ENCODE results near the gene METTL23. TPM values are rescaled to one million over a fixed set of nuclear protein-coding genes. Genes with fewer than 3 reads are reported as not detected.

The METTL23 gene
- total RNA-seq = 17.5 TPM

GRCh38 chr17:76726776-76727718, at the start of gene METTL23:
Gene METTL23, plus strand, starts transcription at chr17:76726839. Its CDS starts 2,872 bp downstream, at chr17:76729711.
- ATAC-seq = peak; percentile 71
- DNase-seq (ENCODE audit: low spot score) = peak; percentile 87

DNA sequence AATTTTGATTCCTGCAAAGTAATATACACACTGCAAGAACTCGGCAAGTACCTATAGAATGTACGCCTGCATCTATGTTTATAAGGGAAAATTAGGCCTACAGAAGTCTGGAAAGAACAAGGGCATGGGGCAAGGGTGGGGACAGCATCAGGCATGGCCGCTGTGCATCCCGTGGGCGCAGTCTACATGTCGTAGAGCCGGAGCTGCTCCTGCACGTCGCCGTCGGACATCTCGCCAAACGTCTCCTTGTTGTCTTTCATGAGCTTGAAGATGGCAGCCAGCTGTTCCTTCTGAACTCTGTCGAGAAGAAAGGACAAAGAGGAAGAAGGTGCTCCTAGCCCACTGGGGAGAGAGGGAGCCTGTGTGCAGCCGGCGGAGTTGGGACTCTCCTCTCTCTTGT, 49.2 kb upstream of the METTL23 start:
- DNase-seq (ENCODE audit: low spot score) (no peak), ATAC-seq (no peak)

DNA sequence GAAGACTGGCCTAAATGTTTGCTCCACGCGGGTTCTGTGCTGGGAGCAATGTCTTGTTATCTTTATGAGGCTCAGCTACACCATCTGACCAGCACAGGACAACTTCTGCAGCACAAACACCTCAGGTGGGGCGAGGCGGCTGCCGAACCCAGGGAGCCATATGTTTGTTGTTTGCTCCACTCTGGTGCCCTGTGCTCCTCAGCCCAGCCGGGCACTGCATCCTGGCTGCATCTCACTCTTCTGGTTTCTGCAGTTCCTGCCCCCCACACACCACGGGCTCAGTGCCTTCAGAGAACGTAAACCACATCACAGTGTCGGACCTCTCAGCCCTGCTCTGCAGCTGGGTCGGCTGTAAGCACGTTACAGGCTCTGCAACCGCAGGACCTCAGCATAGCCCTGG, 48.3 kb upstream of the METTL23 start:
- ATAC-seq (no peak), DNase-seq (ENCODE audit: low spot score) (no peak)

GRCh38 chr17:76679239-76679638, 47.4 kb upstream of the METTL23 start:
- no peak for ATAC-seq

GRCh38 chr17:76681222-76682137, 45.2 kb upstream of the METTL23 start:
- ATAC-seq = peak; percentile 78

More at GRCh38 chr17:76679239-76679638, 47.4 kb upstream of the METTL23 start:
- DNase-seq (ENCODE audit: low spot score) = no peak

DNA sequence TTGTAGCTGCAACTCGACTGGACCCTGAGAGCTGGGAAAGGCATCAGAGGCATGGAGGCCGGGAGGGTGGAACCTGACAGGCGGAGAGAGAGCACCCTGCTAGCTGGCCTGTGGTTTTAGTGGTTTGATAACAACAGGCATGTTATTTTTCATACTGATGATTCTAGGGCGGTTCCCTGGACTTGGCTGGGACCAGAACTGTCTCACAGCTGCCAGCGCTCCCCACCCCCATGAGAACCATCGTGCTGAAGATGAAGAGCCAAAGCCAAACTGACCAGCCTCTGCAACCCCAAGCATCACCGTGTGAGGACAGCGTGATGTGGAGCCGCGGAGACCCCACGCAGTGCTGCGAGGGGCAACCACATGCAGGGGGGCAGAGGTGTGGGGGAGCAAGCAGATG, 44.3 kb upstream of the METTL23 start:
- DNase-seq (ENCODE audit: low spot score) (no peak), ATAC-seq (no peak)

More at GRCh38 chr17:76681222-76682137, 45.2 kb upstream of the METTL23 start:
- DNase-seq (ENCODE audit: low spot score) = peak; percentile 62

GRCh38 chr17:76683011-76683755, 43.5 kb upstream of the METTL23 start:
- DNase-seq (ENCODE audit: low spot score) (no peak), ATAC-seq (no peak)

DNA sequence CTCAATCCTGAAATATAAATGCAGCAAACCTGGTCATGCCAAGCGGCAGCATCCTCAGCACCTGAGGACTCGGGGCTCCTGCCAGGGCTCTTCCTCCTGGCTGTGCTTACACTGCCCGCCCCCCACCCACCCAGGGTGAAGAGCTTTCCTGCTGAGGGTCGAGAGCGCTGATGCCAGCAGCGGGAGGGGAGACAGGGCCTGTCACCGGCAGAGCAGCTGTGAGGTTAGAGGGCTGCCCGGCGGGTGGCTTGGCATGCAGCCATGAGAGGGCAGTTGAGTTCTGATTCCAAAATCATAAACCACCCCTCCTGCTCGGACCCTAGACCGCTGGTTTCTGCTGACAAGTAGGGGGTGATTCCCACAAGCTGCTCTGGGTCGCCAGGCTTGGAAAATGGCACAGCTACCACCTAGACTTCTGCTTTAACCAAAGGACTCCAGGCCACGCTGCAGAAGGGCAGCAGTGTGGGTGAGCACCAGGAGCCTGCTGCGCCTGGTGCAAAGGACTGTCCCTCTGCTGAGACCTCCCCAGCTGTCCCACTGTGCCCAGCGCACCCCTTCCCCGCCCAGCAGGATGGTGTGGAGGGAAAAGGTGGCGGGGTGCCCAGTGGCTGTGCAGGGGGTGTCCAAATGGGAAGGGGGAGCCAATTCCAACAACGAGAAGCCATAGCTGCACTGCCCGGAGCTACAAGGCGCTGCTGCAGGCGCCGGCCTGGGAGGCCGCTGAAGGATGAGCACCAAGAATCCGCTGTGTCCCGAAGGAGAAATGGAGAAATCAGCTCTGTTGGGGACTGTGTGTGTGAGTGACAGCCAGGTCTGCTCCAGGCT, 42.5 kb upstream of the METTL23 start:
- DNase-seq (ENCODE audit: low spot score) (no peak), ATAC-seq (no peak)

DNA sequence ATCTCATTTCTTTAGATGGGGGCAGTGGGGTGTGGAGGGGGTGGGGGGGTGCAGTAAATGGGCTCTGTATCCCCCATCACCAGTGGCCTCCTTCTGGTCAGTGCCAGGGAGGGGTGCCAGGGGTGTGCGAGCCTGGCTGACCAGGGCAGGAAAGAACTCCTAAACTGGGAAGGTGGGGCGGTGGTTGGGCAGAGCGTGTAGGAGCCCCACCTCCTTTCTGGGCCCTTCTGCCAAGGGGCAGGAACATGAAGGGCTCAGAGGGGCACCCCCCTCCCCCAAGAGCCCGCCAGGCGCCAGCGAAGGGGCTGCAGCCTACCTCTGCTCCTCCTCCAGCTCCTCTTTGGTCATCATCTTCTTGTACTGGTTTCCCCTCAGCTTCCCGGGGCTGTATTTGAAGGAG, 41.9 kb upstream of the METTL23 start:
- ATAC-seq (no peak), DNase-seq (ENCODE audit: low spot score) (no peak)

DNA sequence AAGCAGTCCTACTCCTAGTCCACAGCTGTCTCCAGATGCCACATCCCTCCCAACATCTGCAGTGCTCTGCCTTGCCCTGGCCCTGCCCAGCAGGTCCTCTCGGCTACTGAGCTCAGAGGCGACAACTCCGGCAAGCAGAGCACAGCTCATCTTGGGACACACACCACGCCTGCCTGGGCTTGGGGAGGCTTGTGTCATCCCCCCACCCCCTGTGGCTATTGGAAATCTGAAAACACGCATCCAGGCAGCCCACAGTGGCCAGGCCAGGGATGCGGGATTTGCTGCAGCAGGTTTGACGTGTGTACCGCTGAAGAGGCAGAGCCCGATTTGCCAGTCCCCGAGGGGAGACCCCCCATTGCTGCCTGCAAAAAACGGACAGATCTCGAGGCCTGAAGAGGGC, 41.3 kb upstream of the METTL23 start:
- no peak for ATAC-seq
- DNase-seq (ENCODE audit: low spot score) = no peak

GRCh38 chr17:76685846-76686245, 40.8 kb upstream of the METTL23 start:
- ATAC-seq = peak; percentile 28
- no peak for DNase-seq (ENCODE audit: low spot score)

GRCh38 chr17:76686538-76687297, 39.9 kb upstream of the METTL23 start:
- ATAC-seq (no peak), DNase-seq (ENCODE audit: low spot score) (no peak)

- no peak for DNase-seq (ENCODE audit: low spot score)
- ATAC-seq = no peak
These were observed 39.1 kb upstream of the METTL23 start for GRCh38 chr17:76687298-76688164.

- ATAC-seq (no peak), DNase-seq (ENCODE audit: low spot score) (no peak)
These were observed 38.4 kb upstream of the METTL23 start for GRCh38 chr17:76688165-76688622.

GRCh38 chr17:76689859-76690258, 36.8 kb upstream of the METTL23 start:
- no peak for ATAC-seq
- no peak for DNase-seq (ENCODE audit: low spot score)

DNA sequence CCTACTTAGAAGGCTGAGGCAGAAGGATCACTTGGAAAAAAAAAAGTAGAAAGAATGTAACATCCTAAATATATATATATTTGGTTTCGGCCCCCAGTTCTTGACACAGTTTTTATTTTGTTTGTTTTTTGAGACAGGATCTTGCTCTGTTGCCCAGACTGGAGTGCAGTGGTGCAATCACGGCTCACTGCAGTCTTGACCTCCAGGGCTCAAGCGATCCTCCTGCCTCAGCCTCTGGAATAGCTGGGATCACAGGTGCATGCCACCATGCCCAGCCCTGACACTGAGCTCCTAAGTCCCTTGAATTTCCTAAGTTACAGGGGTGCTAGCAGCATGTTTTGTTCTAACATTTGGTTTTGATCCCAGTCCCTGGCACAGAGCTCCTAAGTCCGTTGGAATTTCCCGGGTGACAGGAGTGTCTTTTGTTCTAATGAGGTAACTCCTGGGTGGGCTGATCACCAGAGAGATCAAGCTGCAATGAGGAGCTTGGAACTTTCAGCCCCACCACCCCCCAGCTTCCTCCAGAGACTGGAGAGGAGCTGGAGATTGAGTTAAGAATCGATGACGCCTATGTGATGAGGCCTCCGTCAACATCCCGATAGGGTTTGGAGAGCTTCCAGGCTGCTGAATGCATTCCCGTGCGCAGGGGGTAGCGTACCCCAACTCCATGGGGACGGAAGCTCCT, 35.9 kb upstream of the METTL23 start:
- ATAC-seq (no peak), DNase-seq (ENCODE audit: low spot score) (no peak)

DNA sequence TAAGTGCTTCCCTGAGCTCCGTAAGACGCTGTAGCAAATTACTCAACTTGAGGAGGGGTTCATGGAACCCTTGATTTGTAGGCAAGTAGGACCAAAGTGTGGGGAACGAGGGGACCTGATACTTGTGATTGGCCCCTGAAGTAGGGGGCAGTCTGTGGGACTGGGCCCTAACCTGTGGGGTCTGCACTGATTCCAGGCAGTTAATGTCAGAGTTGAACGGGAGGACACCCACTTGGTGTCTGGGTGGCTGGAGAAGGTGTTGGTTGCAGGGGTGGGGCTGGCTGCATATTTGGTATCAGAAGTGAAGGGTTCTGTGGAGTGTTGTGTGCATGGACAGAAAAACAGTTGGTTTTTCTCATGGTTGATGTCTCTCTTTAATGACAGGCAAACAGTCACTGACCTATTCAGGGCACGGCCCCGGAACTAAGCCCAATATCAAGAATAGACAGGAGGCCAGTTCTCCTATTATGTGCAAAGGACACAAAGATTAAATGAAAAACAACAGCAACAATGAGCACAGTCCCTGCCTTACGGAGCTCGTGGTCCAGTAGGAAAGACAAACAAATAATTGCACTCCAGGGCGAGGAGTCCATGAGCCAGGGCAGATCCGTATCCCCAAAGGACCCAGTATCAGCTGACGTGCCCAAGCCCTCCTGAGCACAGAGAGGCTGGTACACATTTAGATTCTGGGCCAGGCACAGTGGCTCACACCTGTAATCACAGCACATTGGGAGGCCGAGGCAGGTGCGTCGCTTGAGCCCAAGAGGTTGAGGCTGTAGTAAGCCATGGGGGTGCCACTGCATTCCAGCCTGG, 35.1 kb upstream of the METTL23 start:
- DNase-seq (ENCODE audit: low spot score) (no peak), ATAC-seq (no peak)

All from left lobe of liver (tissue), 2 donors.